IMR-90 (cell line): ENCODE measurements around the gene ARID4A. TPM values are rescaled to one million over a fixed set of nuclear protein-coding genes. Genes with fewer than 3 reads are reported as not detected.

Experiments used
- ATAC-seq: fragments of 200-7000 bp; cut with Tn5 transposase; 2 replicates; pipeline ENCODE4 v1.9.1; 2020; ENCODE audit warnings: low read depth, mild to moderate bottlenecking, moderate library complexity
- BruUV-seq: library from RNA; stranded (reverse); fragments of 400-500 nt; replicated peaks from 2 replicates; lab custom pipeline; 2021; lab: Mats Ljungman, UMichigan
- CTCF ChIA-PET: fragments of 300-600 bp; formaldehyde crosslinking; extraction: SDS; loops from one replicate; lab custom pipeline; 2021; ENCODE audit warnings: antibody characterized with exemption; lab: Yijun Ruan, JAX
- POLR2A ChIA-PET: fragments of 300-600 bp; sonication (Branson Sonifier 250); formaldehyde crosslinking; loops from one replicate; lab custom pipeline; 2022; ENCODE audit warnings: antibody characterized with exemption; ENCODE audit not compliant: unreplicated experiment; lab: Charles Lee
- DNase-seq: peaks from one replicate; pipeline ENCODE4 v3.0.0; 2013
- H2AFZ ChIP-seq: replicated peaks from 2 replicates; pipeline ENCODE3; 2013; ENCODE audit warnings: low read length, mild to moderate bottlenecking; ENCODE audit not compliant: poor library complexity
- H2AK5ac ChIP-seq: 2 replicates; pipeline ENCODE4 v1.6.1; 2013; ENCODE audit warnings: low read depth, low read length, inconsistent platforms
- H2AK9ac ChIP-seq: replicated peaks from 2 replicates; pipeline ENCODE3; 2013; ENCODE audit warnings: mild to moderate bottlenecking, low read depth, low read length, moderate library complexity; ENCODE audit not compliant: poor library complexity
- H2BK120ac ChIP-seq: 2 replicates; pipeline ENCODE4 v1.6.1; 2013; ENCODE audit warnings: low read depth, low read length, inconsistent platforms
- H2BK15ac ChIP-seq: 3 replicates; pipeline ENCODE4 v1.6.1; 2013; ENCODE audit warnings: low read depth, low read length, inconsistent platforms
- H2BK20ac ChIP-seq: 2 replicates; pipeline ENCODE4 v1.6.1; 2013; ENCODE audit warnings: low read depth, mild to moderate bottlenecking, inconsistent platforms, low read length, moderate library complexity
- H2BK5ac ChIP-seq: 2 replicates; pipeline ENCODE4 v1.6.1; 2013; ENCODE audit warnings: mild to moderate bottlenecking, low read depth, low read length, inconsistent platforms; ENCODE audit not compliant: poor library complexity, severe bottlenecking
- H3K14ac ChIP-seq: replicated peaks from 2 replicates; pipeline ENCODE4 v1.6.1; 2013; ENCODE audit warnings: low read depth, low read length, inconsistent platforms
- H3K18ac ChIP-seq: 2 replicates; pipeline ENCODE4 v1.6.1; 2013; ENCODE audit warnings: low read depth, low read length, control low read depth
- H3K23ac ChIP-seq: 2 replicates; pipeline ENCODE4 v1.6.1; 2013; ENCODE audit warnings: low read depth, low read length, inconsistent platforms
- H3K27ac ChIP-seq: 2 replicates; pipeline ENCODE4 v1.5.1; 2013; ENCODE audit warnings: mild to moderate bottlenecking, control low read depth, low read length; ENCODE audit not compliant: insufficient read depth
- H3K27me3 ChIP-seq: 2 replicates; pipeline ENCODE4 v1.6.1; 2013; ENCODE audit warnings: low read length; ENCODE audit not compliant: control insufficient read depth, insufficient read depth
- H3K36me3 ChIP-seq: 2 replicates; pipeline ENCODE4 v1.6.1; 2013; ENCODE audit warnings: low read length, mixed read lengths; ENCODE audit not compliant: control insufficient read depth, insufficient read depth
- H3K4ac ChIP-seq: 2 replicates; pipeline ENCODE4 v1.6.1; 2013; ENCODE audit warnings: low read depth, low read length, inconsistent platforms
- H3K4me1 ChIP-seq: 2 replicates; pipeline ENCODE4 v1.6.1; 2013; ENCODE audit warnings: low read length, mixed read lengths; ENCODE audit not compliant: control insufficient read depth, insufficient read depth
- H3K4me2 ChIP-seq: 2 replicates; pipeline ENCODE4 v1.6.1; 2013; ENCODE audit warnings: low read depth, mild to moderate bottlenecking, control low read depth, low read length, moderate library complexity
- H3K4me3 ChIP-seq: 2 replicates; pipeline ENCODE4 v1.5.1; 2013; ENCODE audit warnings: low read depth, mild to moderate bottlenecking, control low read depth, low read length, moderate library complexity; ENCODE audit not compliant: insufficient read depth
- H3K56ac ChIP-seq: 2 replicates; pipeline ENCODE4 v1.6.1; 2013; ENCODE audit warnings: low read length, inconsistent platforms; ENCODE audit not compliant: insufficient read depth; ENCODE audit errors: extremely low read depth
- H3K79me1 ChIP-seq, 2 experiments: 2 replicates each; pipeline ENCODE4 v1.6.1; 2013; ENCODE audit warnings: low read length in 2 of 2, inconsistent platforms in 1 of 2, low read depth in 1 of 2
- H3K9ac ChIP-seq: 2 replicates; pipeline ENCODE4 v1.6.1; 2013; ENCODE audit warnings: low read depth, low read length, control low read depth
- H3K9me1 ChIP-seq: 2 replicates; pipeline ENCODE4 v1.6.1; 2013; ENCODE audit warnings: low read length, inconsistent platforms; ENCODE audit not compliant: insufficient read depth
- H3K9me3 ChIP-seq: 2 replicates; pipeline ENCODE4 v1.6.1; 2013; ENCODE audit warnings: low read length; ENCODE audit not compliant: control insufficient read depth, insufficient read depth
- H4K20me1 ChIP-seq: 2 replicates; pipeline ENCODE4 v1.6.1; 2013; ENCODE audit warnings: low read length, inconsistent platforms; ENCODE audit not compliant: insufficient read depth
- H4K5ac ChIP-seq: 2 replicates; pipeline ENCODE4 v1.6.1; 2013; ENCODE audit warnings: mild to moderate bottlenecking, low read depth, low read length, control low read depth
- H4K8ac ChIP-seq, 2 experiments: 2 replicates each; pipeline ENCODE4 v1.6.1; 2013; ENCODE audit warnings: low read depth in 2 of 2, low read length in 2 of 2, control low read depth in 1 of 2, inconsistent platforms in 1 of 2
- H4K91ac ChIP-seq: 2 replicates; pipeline ENCODE4 v1.6.1; 2013; ENCODE audit warnings: low read depth, low read length, inconsistent platforms; ENCODE audit not compliant: insufficient read depth
- BHLHE40 ChIP-seq: fragments of 150-350 bp; IDR thresholded peaks from 2 replicates; pipeline ENCODE4 v1.6.1; 2016; ENCODE audit warnings: mild to moderate bottlenecking, low read depth, low read length
- CEBPB ChIP-seq: IDR thresholded peaks from 2 replicates; pipeline ENCODE4 v1.6.1; 2012; ENCODE audit warnings: low read depth, low read length, improper control_type of control experiment
- CHD1 ChIP-seq: IDR thresholded peaks from 2 replicates; pipeline ENCODE4 v1.6.1; 2012; ENCODE audit warnings: low read depth, low read length, improper control_type of control experiment
- CTCF ChIP-seq: conservative IDR thresholded peaks from 2 replicates; pipeline ENCODE4 v1.5.1; 2012; ENCODE audit warnings: mild to moderate bottlenecking, low read depth, low read length, improper control_type of control experiment
- ELK1 ChIP-seq: fragments of 150-350 bp; IDR thresholded peaks from 2 replicates; pipeline ENCODE4 v1.6.1; 2016; ENCODE audit warnings: low read depth, mild to moderate bottlenecking, low read length, moderate library complexity, borderline replicate concordance
- FOS ChIP-seq: fragments of 150-350 bp; IDR thresholded peaks from 2 replicates; pipeline ENCODE4 v1.6.1; 2016; ENCODE audit warnings: low read depth, low read length
- MAFK ChIP-seq: IDR thresholded peaks from 2 replicates; pipeline ENCODE4 v1.6.1; 2012; ENCODE audit warnings: low read depth, low read length, improper control_type of control experiment
- MAZ ChIP-seq: IDR thresholded peaks from 2 replicates; pipeline ENCODE4 v1.6.1; 2012; ENCODE audit warnings: low read depth, mild to moderate bottlenecking, low read length, improper control_type of control experiment, moderate library complexity, borderline replicate concordance
- MXI1 ChIP-seq: IDR thresholded peaks from 2 replicates; pipeline ENCODE4 v1.6.1; 2012; ENCODE audit warnings: low read depth, mild to moderate bottlenecking, low read length, moderate library complexity, borderline replicate concordance
- NFE2L2 ChIP-seq: fragments of 150-350 bp; IDR thresholded peaks from 2 replicates; pipeline ENCODE4 v1.6.1; 2016; ENCODE audit warnings: low read depth, mild to moderate bottlenecking, low read length
- POLR2A ChIP-seq: IDR thresholded peaks from 2 replicates; pipeline ENCODE4 v1.6.1; 2012; ENCODE audit warnings: mild to moderate bottlenecking, low read depth, low read length
- RAD21 ChIP-seq: IDR thresholded peaks from 2 replicates; pipeline ENCODE4 v1.6.1; 2012; ENCODE audit warnings: low read length, improper control_type of control experiment
- RCOR1 ChIP-seq: IDR thresholded peaks from 2 replicates; pipeline ENCODE4 v1.6.1; 2012; ENCODE audit warnings: mild to moderate bottlenecking, low read length, improper control_type of control experiment; ENCODE audit not compliant: insufficient replicate concordance
- RFX5 ChIP-seq: IDR thresholded peaks from 2 replicates; pipeline ENCODE4 v1.8.0; 2012; ENCODE audit warnings: low read depth, mild to moderate bottlenecking, low read length, moderate library complexity
- SMC3 ChIP-seq: fragments of 150-350 bp; IDR thresholded peaks from 2 replicates; pipeline ENCODE4 v1.6.1; 2016; ENCODE audit warnings: low read depth, mild to moderate bottlenecking, antibody characterized with exemption, low read length, moderate library complexity
- USF2 ChIP-seq: fragments of 150-350 bp; IDR thresholded peaks from 2 replicates; pipeline ENCODE4 v1.6.1; 2017; ENCODE audit warnings: mild to moderate bottlenecking, antibody characterized with exemption, low read length, low read depth
- WGBS, 2 experiments: methylation state at CpG; one replicate each; pipeline versions ENCODE4 v1.1.5 to v1.1.7; 2013; ENCODE audit warnings: missing lambda C conversion rate in 2 of 2; ENCODE audit not compliant: insufficient read length in 1 of 2; ENCODE audit errors: extremely low coverage in 2 of 2; 5-methylcytosine and 5-hydroxymethylcytosine counted together
- dilution Hi-C: fragments of 300-500 bp; cut with HindIII; formaldehyde crosslinking; loops from one replicate; pipeline ENCODE4 v1.14.3; 2018; ENCODE audit warnings: low sequenced_read_pairs; ENCODE audit not compliant: unreplicated experiment
- in situ Hi-C: fragments of 300-500 bp; cut with MboI; formaldehyde crosslinking; loops from 3 replicates; pipeline ENCODE4 v1.14.3; 2019; ENCODE audit warnings: low sequenced_read_pairs, inconsistent platforms, mixed read lengths
- intact Hi-C: fragments of 100-400 bp; cut with micrococcal nuclease; formaldehyde crosslinking; loops from 2 replicates; pipeline ENCODE4 v1.10.0; 2022
- polyA plus RNA-seq, 3 experiments: library from polyadenylated mRNA; depleted of rRNA; stranded (reverse); fragments of >200 nt; gene quantifications; 2 replicates each; pipeline ENCODE4 v1.2.3, GENCODE V29; 2012; ENCODE audit warnings: low replicate concordance in 1 of 3
- total RNA-seq: library from RNA; depleted of rRNA; stranded (reverse); fragments of >200 nt; gene quantifications from 2 replicates; pipeline ENCODE4 v1.2.3, GENCODE V29; 2012

Gene ARID4A
- total and polyA plus RNA-seq, 2 of the 4 experiments (the other 2 are of a cell fraction), result 3.3 to 3.8 TPM

GRCh38 chr14:58356268-58356667 lies 57.9 kb downstream of the ARID4A start:
- H2BK20ac ChIP-seq, result peak overlapping the region; percentile 48; the same call in 1 of the 2 replicates
- WGBS, 2 experiments, result no CpG with 5 or more reads among the region's 1 CpG
- CTCF ChIA-PET, result interaction anchor here (0.7 kb wide), 1 partner anchor 27 kb away, joined by 3 read pairs; no protein-coding TSS in a partner anchor

More at GRCh38 chr14:58356268-58356667, 57.9 kb downstream of the ARID4A start:
- peak overlapping the region; percentile 69; the same call in 1 of the 2 replicates for H3K27ac ChIP-seq
- peak overlapping the region; percentile 85 for H3K18ac ChIP-seq
- H3K9ac ChIP-seq, result no peak overlapping the region
- H2AFZ ChIP-seq, result no peak overlapping the region
- peak overlapping the region; percentile 74 for H2BK5ac ChIP-seq
- H4K5ac ChIP-seq, result peak overlapping the region; percentile 78; the same call in 1 of the 2 replicates
- H3K4me3 ChIP-seq, result no peak overlapping the region
- no peak overlapping the region for H3K14ac ChIP-seq
- H4K8ac ChIP-seq, result peak overlapping the region; percentile 4 to 72; a peak in 2 of 4 replicates
- peaks cover 0 to 2% of the 10 kb centered on the region in 2 experiments; a peak in 1 of 4 replicates for H3K79me1 ChIP-seq
- ATAC-seq (peak; percentile 90), DNase-seq (peak; percentile 61)
- POLR2A ChIA-PET, result no interaction called here
- TF ChIP-seq RAD21, result no peak
- no peak for TF ChIP-seq CTCF
- TF ChIP-seq CEBPB, result no peak
- no peak for TF ChIP-seq BHLHE40
- TF ChIP-seq RFX5, result no peak
- no peak for TF ChIP-seq CHD1
- TF ChIP-seq FOS, result no peak
- TF ChIP-seq NFE2L2, result no peak
- TF ChIP-seq SMC3, result no peak
- no peak for TF ChIP-seq USF2
- no peak for TF ChIP-seq RCOR1
- TF ChIP-seq POLR2A, result no peak
- no peak for TF ChIP-seq MAZ
- no peak for TF ChIP-seq MAFK
- no peak for TF ChIP-seq MXI1
- no peak for TF ChIP-seq ELK1
- H3K9me1 ChIP-seq, result no peaks in the 10 kb centered on the region
- no peak overlapping the region for H3K4ac ChIP-seq
- H2BK120ac ChIP-seq, result peak overlapping the region; percentile 65; the same call in 1 of the 2 replicates
- H3K4me2 ChIP-seq, result peak overlapping the region; percentile 49; the same call in 1 of the 2 replicates
- H3K36me3 ChIP-seq, result peaks cover 23% of the 10 kb centered on the region
- peak overlapping the region; percentile 68 for H4K91ac ChIP-seq
- H2AK9ac ChIP-seq, result no peak overlapping the region
- dilution Hi-C loops (no loop called here), intact Hi-C loops (loop anchor here (5.0 kb wide), 1 partner anchor 54 kb away; no protein-coding TSS in a partner anchor), in situ Hi-C loops (no loop called here)
- no peaks in the 10 kb centered on the region for H4K20me1 ChIP-seq
- no TSS peak for BruUV-seq
- H3K27me3 ChIP-seq, result no peaks in the 10 kb centered on the region
- H3K56ac ChIP-seq, result no peak overlapping the region
- H3K4me1 ChIP-seq, result peaks cover 3% of the 10 kb centered on the region; the same call in 1 of the 2 replicates
- H2AK5ac ChIP-seq, result no peak overlapping the region
- H2BK15ac ChIP-seq, result no peak overlapping the region
- H3K23ac ChIP-seq, result no peak overlapping the region
- H3K9me3 ChIP-seq, result no peaks in the 10 kb centered on the region
